HG03432 (cell line): Measurements from ENCODE around the gene CD86.

Source experiments
- ATAC-seq: cut with Tn5 transposase; IDR thresholded peaks from one replicate; pipeline ENCODE4 v1.9.1; 2021; ENCODE audit warnings: mild to moderate bottlenecking, moderate library complexity; ENCODE audit not compliant: unreplicated experiment

CD86 gene

GRCh38 chr3:122058294-122058693 lies 3.1 kb downstream of the CD86 start:
- ATAC-seq = peak; percentile 52

DNA sequence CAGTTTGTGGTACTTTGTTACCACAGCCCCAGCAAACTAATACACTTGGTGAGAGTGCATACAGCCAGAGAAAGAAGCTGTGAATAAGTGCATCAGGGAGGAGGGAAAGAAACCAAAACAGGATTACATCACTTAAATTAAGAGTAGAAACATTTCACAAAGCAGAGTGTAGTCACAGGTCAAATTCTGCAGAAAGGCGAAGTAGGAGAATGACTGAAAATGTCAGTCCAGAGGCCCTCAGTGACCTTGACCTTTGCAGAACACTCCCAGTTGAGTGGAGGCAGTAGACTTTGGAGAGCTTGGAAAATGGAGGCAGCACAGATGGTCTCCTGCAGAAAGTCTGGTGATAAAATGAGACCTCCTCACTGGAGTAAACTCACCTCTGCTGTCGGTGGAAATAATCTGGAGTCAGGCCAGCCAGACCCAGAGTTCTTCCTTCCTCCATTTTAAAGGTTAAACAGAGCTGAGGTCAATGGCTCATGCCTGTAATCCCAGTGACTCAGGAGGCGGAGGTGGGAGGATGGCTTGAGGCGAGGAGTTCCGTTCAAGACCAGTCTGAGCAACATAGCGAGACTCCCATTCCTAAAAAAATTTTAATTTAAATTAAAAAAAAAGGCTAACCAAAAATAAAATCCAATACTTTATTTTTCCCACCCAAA lies 5.0 kb downstream of the CD86 start:
- no peak for ATAC-seq

DNA sequence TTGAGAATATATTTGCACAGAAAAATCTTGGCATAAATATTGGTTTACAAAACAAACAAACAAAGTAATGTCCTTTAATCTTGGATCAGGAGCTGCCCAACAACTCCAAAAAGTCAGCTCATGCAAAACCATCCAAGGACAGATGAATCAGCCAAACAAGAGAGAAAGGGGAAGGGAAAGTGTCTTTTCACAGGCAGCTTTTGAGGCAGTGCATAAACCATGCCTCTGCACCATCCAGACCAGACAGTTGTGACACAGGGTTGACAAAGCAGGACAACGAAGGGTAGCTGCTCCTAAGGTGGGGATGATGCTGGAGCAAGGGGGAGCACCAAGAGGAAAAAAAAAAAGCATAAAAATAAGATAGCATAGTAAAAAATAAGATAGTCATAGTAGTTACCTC lies 8.7 kb downstream of the CD86 start:
- peak; percentile 55 for ATAC-seq

GRCh38 chr3:122064326-122064725 lies 9.2 kb downstream of the CD86 start:
- ATAC-seq = no peak

DNA sequence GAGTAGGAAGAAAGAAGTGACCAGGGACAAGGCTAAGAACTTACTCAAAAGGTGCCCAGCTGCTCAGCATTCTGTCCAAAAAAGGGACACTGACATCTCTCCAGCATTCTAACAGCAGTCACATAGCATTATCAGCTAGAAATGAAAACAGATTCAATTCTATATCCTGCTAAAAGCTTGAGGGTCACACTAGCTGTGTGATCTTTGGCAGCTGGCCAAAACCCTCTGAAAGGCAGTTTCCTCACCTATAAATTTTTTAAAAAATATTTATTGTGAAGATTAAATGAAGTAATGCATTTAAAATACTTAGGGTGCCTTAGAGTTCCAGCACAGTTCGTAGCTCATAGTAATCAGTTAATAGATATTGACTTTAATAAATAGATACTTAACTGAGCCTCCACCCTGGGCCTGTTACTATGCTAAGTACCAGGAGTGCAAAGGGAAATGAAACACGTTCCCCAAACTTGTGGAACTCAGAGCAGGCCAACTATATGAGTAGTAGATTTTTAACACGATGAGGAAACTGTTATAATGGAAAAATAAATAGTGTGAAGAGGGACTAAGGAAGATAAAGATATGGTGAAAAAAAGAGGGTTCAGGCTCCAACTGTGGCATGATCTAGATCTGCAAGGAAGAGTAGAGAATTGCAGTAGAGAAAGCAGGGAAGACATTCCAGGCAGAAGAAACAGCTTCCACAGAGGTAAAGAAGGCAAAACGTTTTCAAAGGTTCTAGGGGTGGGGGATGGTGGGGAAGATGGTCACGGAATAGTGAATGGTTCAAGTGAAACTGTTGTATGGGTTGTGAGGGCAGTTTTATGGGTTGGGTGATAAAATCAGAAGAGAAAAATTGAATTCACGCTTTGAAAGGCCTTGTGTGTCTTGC lies 11.4 kb downstream of the CD86 start:
- peak; percentile 3 for ATAC-seq

DNA sequence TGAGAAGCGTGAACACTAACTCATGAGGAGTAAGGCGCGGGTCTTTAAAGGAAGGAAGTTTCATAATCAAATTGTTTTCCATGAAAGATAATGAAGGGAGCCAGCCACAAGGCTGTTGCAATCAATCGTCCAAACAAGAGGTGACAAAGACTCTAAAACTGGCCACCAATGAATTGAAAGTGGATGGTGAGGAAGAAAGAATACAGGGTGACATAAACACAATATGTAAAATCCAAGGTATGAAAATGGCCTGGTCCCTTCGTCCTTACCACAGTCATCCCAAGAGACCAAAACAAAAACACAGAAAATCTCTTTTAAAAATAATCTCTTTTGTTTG lies 12.0 kb downstream of the CD86 start:
- ATAC-seq = peak; percentile 50

DNA sequence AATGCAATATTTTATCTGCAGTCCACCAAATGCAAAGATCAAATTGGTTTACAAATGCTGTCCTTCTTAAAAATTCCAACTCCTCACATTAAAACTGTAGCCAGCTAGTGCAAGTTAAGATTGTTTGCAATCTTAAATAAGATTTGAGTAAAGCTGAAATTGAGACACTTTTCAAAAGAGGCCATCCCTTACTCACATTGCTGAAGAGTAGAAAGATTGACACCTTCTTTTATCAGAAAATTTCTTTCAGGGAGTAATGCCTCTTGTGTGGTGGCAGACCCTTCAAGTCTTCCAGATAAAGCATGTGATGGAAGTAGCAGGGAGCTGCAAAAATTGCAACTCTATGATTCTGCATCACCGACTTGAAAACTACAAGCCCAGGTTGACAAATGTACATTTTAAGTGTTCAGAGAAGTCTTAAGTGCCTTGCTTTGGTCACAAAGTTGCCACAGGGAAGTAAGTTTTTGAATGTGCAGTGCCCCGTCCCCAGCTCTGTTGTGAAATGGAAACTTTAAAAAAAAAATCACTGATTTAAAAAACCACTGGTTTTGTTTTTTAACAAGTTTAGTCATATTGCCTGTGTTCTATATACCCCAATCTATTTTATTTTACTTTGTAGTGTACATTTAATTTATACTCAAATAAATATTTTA lies 12.6 kb downstream of the CD86 start:
- ATAC-seq = peak; percentile 38

- ATAC-seq = peak; percentile 62
Measured at GRCh38 chr3:122074621-122075265, 19.6 kb downstream of the CD86 start.

DNA sequence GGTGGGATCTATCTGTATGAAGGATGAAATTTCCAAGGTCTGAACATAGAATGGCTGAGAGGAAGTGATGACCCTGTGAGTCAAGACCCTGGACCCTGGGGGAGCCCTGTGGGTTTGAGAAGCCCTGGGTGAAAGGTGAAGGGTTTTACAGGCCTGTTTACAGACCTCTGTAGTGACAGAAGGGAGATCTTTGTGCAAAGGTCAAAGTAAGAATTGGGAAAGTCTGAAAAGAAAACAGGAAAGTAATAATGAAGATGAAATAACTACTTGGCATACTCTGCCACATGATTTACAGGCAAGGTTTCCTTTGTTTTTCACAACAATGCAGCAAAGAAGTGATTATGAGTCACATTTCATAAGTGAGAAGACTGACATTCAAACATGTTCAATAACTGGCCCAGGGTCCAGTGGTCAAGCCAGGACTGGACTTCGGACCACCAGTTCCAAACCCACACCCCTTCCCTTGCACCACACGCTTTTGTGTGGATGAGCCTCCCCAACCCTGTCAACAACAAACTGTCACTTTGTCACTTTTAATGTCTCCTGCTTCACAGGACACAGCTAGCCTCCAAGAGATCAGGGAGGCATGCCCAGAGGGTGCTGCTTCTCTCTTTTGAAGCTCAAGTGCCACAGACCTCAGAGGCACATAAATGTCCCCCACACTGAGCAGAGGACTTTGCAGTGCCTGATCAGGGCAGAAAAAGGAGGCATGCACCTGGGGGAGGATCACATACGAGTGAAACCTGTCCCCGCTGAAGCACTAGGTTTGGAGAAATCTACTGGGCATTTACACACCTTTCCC lies 21.5 kb downstream of the CD86 start:
- peak; percentile 1 for ATAC-seq

- peak; percentile 30 for ATAC-seq
Measured at GRCh38 chr3:122077293-122078234, 22.4 kb downstream of the CD86 start.

GRCh38 chr3:122078235-122078935 lies 23.2 kb downstream of the CD86 start:
- ATAC-seq = no peak

DNA sequence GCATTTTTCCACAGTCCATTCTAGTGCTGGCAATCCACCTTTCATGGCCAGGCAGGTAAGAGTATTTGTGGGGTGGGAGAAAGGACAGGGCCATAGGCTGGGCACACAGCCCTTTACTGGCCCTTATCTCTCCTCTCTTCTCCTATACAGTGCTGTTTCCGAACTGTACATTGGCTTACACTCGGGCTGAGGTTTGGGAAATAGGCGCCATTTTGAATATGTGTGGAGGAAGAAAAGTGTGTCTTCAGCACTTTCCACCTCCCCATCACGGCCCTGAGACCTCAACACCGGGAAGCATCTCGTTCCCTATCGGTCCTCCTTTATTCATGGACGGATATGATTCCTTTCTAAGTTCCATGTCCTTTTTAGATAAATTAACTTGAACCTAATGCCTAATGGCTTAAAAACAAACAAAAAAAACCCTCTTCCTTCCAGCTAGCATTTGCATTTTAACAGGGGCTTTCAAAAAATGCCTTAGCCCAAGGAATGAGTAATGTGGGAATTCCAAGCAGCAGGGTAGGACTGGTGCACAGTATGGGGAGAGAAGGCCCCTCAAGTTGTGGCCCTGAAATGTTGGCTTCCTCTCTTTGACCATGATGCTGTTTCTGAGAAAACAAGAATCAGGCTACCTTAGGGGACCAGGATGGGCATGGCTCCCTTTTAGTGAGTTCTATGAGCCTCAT lies 24.5 kb downstream of the CD86 start:
- no peak for ATAC-seq

- ATAC-seq = no peak
Measured at GRCh38 chr3:122080207-122080587, 25.0 kb downstream of the CD86 start.

DNA sequence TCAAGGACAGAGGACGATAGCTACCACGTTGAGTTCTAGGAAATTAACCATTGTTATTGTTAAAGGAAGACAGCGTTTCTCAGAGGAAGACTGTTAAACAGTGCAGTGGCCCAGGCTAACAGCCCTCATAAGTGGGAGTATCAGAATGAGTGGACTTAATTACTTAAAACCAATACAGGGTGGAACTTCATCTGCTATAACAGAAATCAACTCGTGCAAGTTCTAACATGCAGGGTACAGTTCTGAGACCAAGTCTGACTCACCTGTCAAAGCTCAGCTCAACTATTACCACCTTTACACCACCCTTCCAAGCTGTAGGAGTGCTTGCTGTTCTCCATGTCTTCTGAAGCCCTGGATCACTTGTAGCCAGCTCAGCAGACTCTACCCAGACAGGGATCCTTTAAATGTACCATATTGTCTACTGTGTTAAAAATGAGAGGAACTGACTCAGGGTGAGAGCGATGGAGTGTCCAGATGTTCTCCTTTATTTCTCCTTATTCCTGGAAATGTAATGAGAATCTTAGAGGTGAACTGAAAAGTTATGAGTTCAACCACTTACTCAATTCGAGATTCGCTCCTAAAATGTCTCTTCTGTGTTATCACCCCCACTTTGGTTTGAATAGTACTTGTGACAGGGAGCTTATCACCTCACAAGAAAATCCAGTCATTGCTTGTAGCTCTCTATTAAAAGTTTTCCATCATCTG lies 26.5 kb downstream of the CD86 start:
- peak; percentile 57 for ATAC-seq

DNA sequence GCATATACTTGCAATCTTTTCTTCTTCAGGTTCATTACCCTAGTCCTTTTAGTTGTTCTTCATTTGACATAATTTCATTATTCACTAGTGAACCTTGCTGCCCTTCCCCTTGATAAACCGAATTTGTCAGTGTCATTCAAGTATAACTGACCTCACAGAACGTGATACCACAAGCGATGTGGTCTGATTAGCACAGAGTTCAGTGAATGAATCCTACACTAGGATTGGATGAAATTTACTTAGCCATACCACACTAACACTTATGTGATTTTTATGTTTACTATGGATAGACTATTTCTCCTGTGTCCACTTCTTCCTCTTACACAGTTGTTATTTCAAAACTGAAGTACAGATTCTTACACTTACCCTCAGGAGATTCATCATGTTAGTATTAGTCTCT lies 27.2 kb downstream of the CD86 start:
- no peak for ATAC-seq

- ATAC-seq = no peak
Measured at GRCh38 chr3:122084799-122085198, 29.6 kb downstream of the CD86 start.

DNA sequence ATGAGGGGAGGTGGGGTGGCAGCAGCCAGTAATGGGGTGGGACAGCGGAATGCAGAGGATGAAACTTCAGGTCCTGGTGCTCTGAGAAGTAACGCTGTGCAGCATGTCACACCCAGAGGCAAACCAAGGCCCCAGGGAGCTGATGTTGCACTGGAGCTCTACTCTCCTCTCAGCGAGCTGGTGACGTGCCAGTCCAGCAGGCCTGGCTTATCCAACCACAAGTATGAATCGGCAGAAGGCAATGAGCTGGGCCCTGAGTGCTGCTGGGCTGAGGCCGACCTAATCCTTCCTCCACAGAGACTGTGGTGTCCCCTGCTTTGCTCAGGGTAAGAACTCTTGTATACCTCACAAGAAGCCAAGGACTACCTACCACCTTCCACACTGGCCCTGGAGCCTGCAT lies 30.5 kb downstream of the CD86 start:
- no peak for ATAC-seq

DNA sequence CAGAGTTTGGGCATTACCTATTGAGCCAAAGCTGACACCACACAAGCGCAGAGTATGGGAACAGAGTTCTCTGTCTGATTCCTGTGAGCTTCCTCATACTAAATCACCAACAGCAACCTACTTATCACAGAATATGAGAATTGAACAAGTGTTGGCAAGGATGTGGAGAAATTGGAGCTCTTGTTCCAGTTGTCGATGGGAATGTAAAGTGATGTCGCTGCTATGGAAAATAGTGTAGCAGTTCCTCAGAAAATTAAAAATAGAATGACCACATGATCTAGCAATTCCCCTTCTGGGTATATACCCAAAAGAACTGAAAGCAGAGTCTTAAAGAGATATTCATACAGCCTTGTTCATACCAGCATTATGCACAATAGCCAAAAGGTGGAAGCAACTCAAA lies 33.4 kb downstream of the CD86 start:
- no peak for ATAC-seq
